Activated T-helper 1 cell treated with anti-CD3 and anti-CD28 coated beads, Interleukin-12 subunit alpha, Interleukin-12 subunit beta, Interleukin-2, Interleukin-4 antibody, amounts not matched to agents 30 ng/mL and 10 ng/mL and 1 ng/mL, durations not matched to agents 14 hours and 24 hours and 36 hours (primary cell): Measurements from ENCODE around the gene FAM186B. TPM values are rescaled to one million over a fixed set of nuclear protein-coding genes. Genes with fewer than 3 reads are reported as not detected.
A peak's percentile ranks its signal among the peaks of the same experiment; 100 is the strongest.

Experiments
- DNase-seq: peaks from one replicate; pipeline ENCODE4 v3.0.0; 2021; ENCODE audit warnings: low spot score
- H3K27ac Mint-ChIP-seq: one replicate; pipeline ENCODE4 v1.8.0; 2021; ENCODE audit warnings: mild to moderate bottlenecking, mixed read lengths
- H3K27me3 Mint-ChIP-seq: one replicate; pipeline ENCODE4 v1.8.0; 2022; ENCODE audit warnings: mild to moderate bottlenecking, moderate library complexity, mixed read lengths; ENCODE audit not compliant: insufficient read depth
- H3K36me3 Mint-ChIP-seq: one replicate; pipeline ENCODE4 v1.8.0; 2021; ENCODE audit warnings: low read depth, mixed read lengths
- H3K4me1 Mint-ChIP-seq: one replicate; pipeline ENCODE4 v1.8.0; 2021; ENCODE audit warnings: low read depth, mixed read lengths
- H3K4me3 Mint-ChIP-seq: one replicate; pipeline ENCODE4 v1.8.0; 2021; ENCODE audit warnings: mild to moderate bottlenecking, moderate library complexity, mixed read lengths
- H3K9me3 Mint-ChIP-seq: one replicate; pipeline ENCODE4 v1.8.0; 2021; ENCODE audit warnings: mixed read lengths
- intact Hi-C: fragments of 100-400 bp; cut with micrococcal nuclease; formaldehyde crosslinking; loops from one replicate; pipeline ENCODE4 v1.15.1; 2024
- total RNA-seq: library from RNA; stranded (reverse); gene quantifications from 2 replicates; pipeline ENCODE4 v1.2.3, GENCODE V29; 2022

FAM186B gene
- total RNA-seq, 1 donor from 2014 or later = 0.62 TPM

DNA sequence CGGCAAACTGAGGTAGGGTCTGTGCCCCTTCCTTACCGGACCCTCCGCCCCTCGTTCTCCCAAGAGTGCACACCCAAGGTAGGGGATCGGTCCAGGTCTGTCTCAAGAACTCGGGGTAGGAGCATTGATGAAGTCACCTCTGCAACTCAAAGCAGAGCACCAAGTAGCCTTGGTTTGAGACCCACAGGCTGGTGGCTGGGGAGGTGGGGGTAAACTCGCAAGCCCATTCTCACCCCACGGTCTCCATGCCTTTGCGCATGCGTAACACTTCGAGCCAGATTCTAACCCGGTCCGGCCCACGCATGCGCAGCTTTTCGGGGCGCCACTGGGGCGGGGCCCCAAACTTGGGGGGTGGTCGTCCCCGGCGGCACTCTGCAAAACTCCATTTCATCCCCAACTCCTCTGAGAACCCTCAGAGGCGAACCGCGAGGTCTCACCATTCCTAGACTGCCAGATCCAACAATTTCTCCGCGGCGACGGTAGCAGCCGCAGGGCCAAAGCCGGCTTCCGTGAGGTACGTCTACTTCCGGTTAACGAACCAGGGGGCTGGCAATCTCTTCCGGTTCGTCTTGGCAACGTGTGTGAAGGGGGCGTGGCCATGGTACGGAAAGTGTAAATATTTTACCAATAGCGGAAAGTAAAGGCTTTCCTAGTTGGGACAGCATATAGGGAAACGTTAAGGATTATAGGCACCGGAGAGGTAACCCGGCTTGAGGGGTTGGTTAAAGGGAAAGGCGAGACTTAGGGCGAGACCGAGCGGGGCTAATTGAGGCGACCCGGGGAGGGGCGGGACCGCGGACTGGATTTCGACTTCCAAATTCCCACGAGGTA lies 37.6 kb downstream of the FAM186B start, which contains the start of gene MCRS1:
TSS of gene MCRS1 (minus strand) at position 532 of the 831 bp plus-strand sequence. CDS start 1,411 bp downstream, outside the sequence.
- H3K4me3 Mint-ChIP-seq = peak within 1 kb of the TSS; percentile 95
- H3K9me3 Mint-ChIP-seq = no peaks in the 10 kb centered on the region
- peak within 1 kb of the TSS; percentile 96 for H3K27ac Mint-ChIP-seq
- no peaks in the 10 kb centered on the region for H3K27me3 Mint-ChIP-seq
- peaks cover 57% of the 10 kb centered on the region for H3K4me1 Mint-ChIP-seq
- peak; percentile 85 for DNase-seq
- intact Hi-C loops = loop anchor here (1.0 to 10.0 kb wide), 11 partner anchors 12 to 457 kb away; partner anchors contain the start of genes BCDIN3D, FMNL3, PRPF40B and RACGAP1
- peaks cover 15% of the 10 kb centered on the region for H3K36me3 Mint-ChIP-seq

- DNase-seq = no peak
- Mint-ChIP-seq H3K27ac (peak overlapping the region; percentile 96), H3K9me3 (no peaks in the 10 kb centered on the region), H3K4me3 (peak overlapping the region; percentile 95), H3K4me1 (peaks cover 57% of the 10 kb centered on the region), H3K27me3 (no peaks in the 10 kb centered on the region), H3K36me3 (peaks cover 19% of the 10 kb centered on the region)
- intact Hi-C loops = loop anchor here (1.0 to 10.0 kb wide), 5 partner anchors 200 to 458 kb away; partner anchors contain the start of genes BCDIN3D, RACGAP1, SPATS2 and TUBA1A
Observed at GRCh38 chr12:49567302-49567610, 38.2 kb downstream of the FAM186B start.

DNA sequence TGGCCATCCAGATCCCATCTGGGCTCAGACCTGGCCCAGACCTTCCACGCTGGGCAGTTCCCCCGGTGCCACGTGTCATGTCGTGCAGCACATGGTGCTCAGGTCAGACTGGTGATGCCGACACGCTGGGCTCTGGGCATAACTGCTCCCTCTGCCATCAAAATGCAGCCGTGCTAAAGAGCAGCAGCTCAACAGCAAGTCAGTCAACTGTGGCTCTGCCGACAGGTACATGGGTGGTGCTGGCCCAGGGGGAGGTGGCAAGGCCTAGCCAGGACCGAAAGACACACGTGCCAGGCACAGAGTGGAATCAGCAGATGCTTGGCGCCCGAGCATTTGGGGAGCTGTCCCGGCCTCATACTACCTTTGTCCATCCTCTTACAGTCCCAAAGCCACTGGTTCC lies 39.1 kb downstream of the FAM186B start:
- H3K4me3 Mint-ChIP-seq = peak overlapping the region; percentile 95
- no peaks in the 10 kb centered on the region for H3K27me3 Mint-ChIP-seq

GRCh38 chr12:49565406-49566265 lies 39.8 kb downstream of the FAM186B start:
- no peak for DNase-seq
- H3K4me3 Mint-ChIP-seq = peak overlapping the region; percentile 53
- H3K4me1 Mint-ChIP-seq = peaks cover 56% of the 10 kb centered on the region
- peak overlapping the region; percentile 26 for H3K27ac Mint-ChIP-seq
- H3K27me3 Mint-ChIP-seq = no peaks in the 10 kb centered on the region
- no peaks in the 10 kb centered on the region for H3K9me3 Mint-ChIP-seq
- H3K36me3 Mint-ChIP-seq = peaks cover 26% of the 10 kb centered on the region
- intact Hi-C loops = loop anchor here (5.0 to 10.0 kb wide), 4 partner anchors 277 to 459 kb away; partner anchors contain the start of genes BCDIN3D, RACGAP1, TUBA1A and TUBA1B

More for the DNA sequence above, 39.1 kb downstream of the FAM186B start:
- intact Hi-C loops = loop anchor here (5.0 to 10.0 kb wide), 4 partner anchors 276 to 458 kb away; partner anchors contain the start of genes BCDIN3D, RACGAP1, TUBA1A and TUBA1B
- no peak overlapping the region for H3K27ac Mint-ChIP-seq
- DNase-seq = no peak
- peaks cover 57% of the 10 kb centered on the region for H3K4me1 Mint-ChIP-seq
- no peaks in the 10 kb centered on the region for H3K9me3 Mint-ChIP-seq
- H3K36me3 Mint-ChIP-seq = peaks cover 22% of the 10 kb centered on the region

DNA sequence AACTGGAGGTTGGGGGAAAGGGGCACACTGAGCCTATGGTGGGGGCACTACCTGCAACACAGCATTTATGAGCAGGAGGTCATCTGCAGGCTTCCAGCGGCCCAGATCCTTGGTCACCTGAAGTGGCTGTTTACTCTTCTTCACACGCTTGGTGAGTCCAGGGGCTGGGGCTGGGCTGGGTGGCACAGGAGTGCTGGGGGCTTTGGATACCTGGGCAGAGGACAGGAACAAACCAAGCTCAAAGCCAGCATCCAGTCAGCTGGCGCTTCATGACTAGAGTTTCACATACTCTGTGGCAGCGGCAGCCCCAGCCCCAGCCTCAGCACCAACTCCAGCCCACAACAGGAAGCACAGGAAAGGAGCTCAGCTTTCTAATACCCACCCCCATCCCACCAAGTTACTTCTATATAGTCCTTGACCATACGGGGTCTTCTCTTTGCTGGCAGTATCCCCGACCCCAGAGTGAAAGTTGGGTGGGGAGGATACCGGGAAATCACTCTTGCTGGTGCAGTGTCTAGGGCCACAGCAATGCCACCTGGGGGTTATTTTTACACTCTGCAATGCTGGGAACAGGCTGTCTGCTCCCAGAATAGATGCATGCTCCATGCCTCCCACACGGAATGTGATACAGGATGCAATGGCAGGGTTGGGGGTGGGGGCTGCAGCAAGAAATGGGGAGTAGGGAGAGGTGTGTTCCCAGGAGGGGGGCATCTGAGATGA lies 40.6 kb downstream of the FAM186B start:
- no peaks in the 10 kb centered on the region for H3K27me3 Mint-ChIP-seq
- no peak overlapping the region for H3K27ac Mint-ChIP-seq
- H3K36me3 Mint-ChIP-seq = peaks cover 27% of the 10 kb centered on the region
- intact Hi-C loops = loop anchor here (5.0 to 10.0 kb wide), 4 partner anchors 277 to 460 kb away; partner anchors contain the start of genes BCDIN3D, RACGAP1, TUBA1A and TUBA1B
- H3K4me3 Mint-ChIP-seq = peak overlapping the region; percentile 53
- no peak for DNase-seq
- no peaks in the 10 kb centered on the region for H3K9me3 Mint-ChIP-seq
- peaks cover 55% of the 10 kb centered on the region for H3K4me1 Mint-ChIP-seq

- no peak for DNase-seq
- Mint-ChIP-seq H3K9me3 (no peaks in the 10 kb centered on the region), H3K27me3 (no peaks in the 10 kb centered on the region), H3K4me1 (peaks cover 55% of the 10 kb centered on the region), H3K4me3 (peak overlapping the region; percentile 53), H3K27ac (peak overlapping the region; percentile 22), H3K36me3 (peaks cover 33% of the 10 kb centered on the region)
- intact Hi-C loops = loop anchor here (10.0 kb wide), 1 partner anchor 461 kb away; the partner anchor contains the start of gene RACGAP1
Observed at GRCh38 chr12:49563951-49564685, 41.3 kb downstream of the FAM186B start.

GRCh38 chr12:49562831-49563230 lies 42.6 kb downstream of the FAM186B start:
- peaks cover 34% of the 10 kb centered on the region for H3K36me3 Mint-ChIP-seq
- intact Hi-C loops = loop anchor here (10.0 kb wide), 1 partner anchor 462 kb away; the partner anchor contains the start of gene RACGAP1
- no peak for DNase-seq
- H3K4me3 Mint-ChIP-seq = no peak overlapping the region
- H3K4me1 Mint-ChIP-seq = peaks cover 47% of the 10 kb centered on the region
- H3K27me3 Mint-ChIP-seq = no peaks in the 10 kb centered on the region
- no peak overlapping the region for H3K27ac Mint-ChIP-seq
- H3K9me3 Mint-ChIP-seq = no peaks in the 10 kb centered on the region

DNA sequence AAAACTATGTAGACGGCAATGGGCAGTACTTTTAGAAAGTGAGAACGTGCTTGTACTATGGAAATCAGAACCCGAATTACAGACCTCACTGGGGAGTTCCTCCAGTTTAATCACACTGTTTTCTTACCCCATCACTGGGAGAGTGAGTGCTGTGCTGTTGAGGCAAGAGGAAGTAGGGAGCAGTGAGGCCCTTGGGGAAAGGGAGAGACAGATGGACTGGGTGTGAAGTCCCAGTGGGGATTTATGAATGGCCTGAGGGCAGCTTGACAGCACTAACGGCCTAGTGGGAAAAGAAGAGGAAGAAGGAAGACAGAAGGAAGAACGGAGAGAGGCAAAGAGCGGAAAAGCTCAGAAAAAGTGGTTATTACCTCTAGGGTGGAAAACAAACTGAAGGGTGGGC lies 43.2 kb downstream of the FAM186B start:
- Mint-ChIP-seq H3K4me1 (peaks cover 43% of the 10 kb centered on the region), H3K27ac (no peak overlapping the region), H3K36me3 (peaks cover 34% of the 10 kb centered on the region), H3K4me3 (no peak overlapping the region), H3K27me3 (no peaks in the 10 kb centered on the region), H3K9me3 (no peaks in the 10 kb centered on the region)
- intact Hi-C loops = loop anchor here (10.0 kb wide), 1 partner anchor 463 kb away; the partner anchor contains the start of gene RACGAP1
- DNase-seq = no peak

- Mint-ChIP-seq H3K4me3 (no peak overlapping the region), H3K27ac (no peak overlapping the region), H3K36me3 (peaks cover 38% of the 10 kb centered on the region), H3K27me3 (no peaks in the 10 kb centered on the region), H3K9me3 (no peaks in the 10 kb centered on the region), H3K4me1 (peaks cover 31% of the 10 kb centered on the region)
- intact Hi-C loops = loop anchor here (10.0 kb wide), 1 partner anchor 464 kb away; the partner anchor contains the start of gene RACGAP1
- DNase-seq = no peak
Observed at GRCh38 chr12:49560695-49561094, 44.7 kb downstream of the FAM186B start.

DNA sequence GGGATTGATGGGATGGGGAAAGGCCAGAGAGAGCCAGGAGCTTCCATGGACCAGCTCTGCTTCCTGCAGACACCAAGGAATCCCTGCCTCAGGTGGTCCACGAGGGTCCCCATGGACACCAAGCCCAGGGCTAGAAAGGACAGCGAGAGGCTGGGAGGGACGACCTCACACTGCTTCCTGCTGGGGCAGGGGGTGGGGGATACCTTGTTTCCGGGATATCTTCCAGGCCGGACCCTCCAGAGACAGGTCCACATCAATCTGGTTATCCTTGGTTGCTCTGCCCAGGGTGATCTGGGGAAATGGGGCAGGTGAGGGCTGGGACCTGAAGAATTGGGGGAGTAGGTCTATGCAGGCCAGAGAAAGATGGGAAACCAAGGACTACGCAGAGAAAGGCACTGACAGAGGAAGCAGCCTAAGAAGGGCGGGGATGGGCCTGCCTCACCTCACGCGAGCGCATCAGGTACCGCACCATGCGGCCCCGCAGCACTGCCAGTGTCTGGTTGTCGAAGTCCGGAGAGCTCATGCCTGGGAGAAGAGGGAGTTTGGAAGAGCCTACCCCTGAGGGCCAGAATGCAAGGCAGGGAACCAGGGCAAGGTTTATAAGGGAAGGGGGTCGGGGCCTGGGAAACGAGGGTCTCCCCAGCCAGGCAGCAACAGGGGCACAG lies 46.3 kb downstream of the FAM186B start:
- Mint-ChIP-seq H3K36me3 (peaks cover 32% of the 10 kb centered on the region), H3K4me1 (peaks cover 17% of the 10 kb centered on the region), H3K27ac (peak overlapping the region; percentile 18), H3K9me3 (no peaks in the 10 kb centered on the region), H3K4me3 (no peak overlapping the region), H3K27me3 (no peaks in the 10 kb centered on the region)
- intact Hi-C loops = no loop called here
- DNase-seq = no peak

GRCh38 chr12:49558526-49558925 lies 46.9 kb downstream of the FAM186B start:
- Mint-ChIP-seq H3K9me3 (no peaks in the 10 kb centered on the region), H3K4me1 (peaks cover 11% of the 10 kb centered on the region), H3K36me3 (peaks cover 29% of the 10 kb centered on the region), H3K27me3 (no peaks in the 10 kb centered on the region), H3K27ac (peak overlapping the region; percentile 18), H3K4me3 (no peak overlapping the region)
- intact Hi-C loops = no loop called here
- no peak for DNase-seq
